Right atrium auricular region (tissue), 2 donors: ENCODE results near the gene RD3L. TPM values are rescaled to one million over a fixed set of nuclear protein-coding genes. Genes with fewer than 3 reads are reported as not detected.

Experiments
- DNase-seq: peaks from one replicate; pipeline ENCODE4 v3.0.0-alpha.2; 2019; ENCODE audit warnings: low spot score
- H3K27ac ChIP-seq, 2 donors: fragments of 200-600 bp; sonication (generic); 1 replicate in 1 of 2; 2 replicates in 1 of 2; pipeline ENCODE4 v1.5.1; 2016 to 2019
- H3K27me3 ChIP-seq, 2 donors: fragments of 200-600 bp; sonication (generic); one replicate each; pipeline versions ENCODE4 v1.5.1 to v1.6.0; 2017 to 2019
- H3K36me3 ChIP-seq: fragments of 200-600 bp; sonication (generic); one replicate; pipeline ENCODE4 v1.5.1; 2016
- H3K4me1 ChIP-seq, 2 donors: fragments of 200-600 bp; sonication (generic); one replicate each; pipeline versions ENCODE4 v1.5.1 to v1.6.0; 2017 to 2019
- H3K4me3 ChIP-seq, 2 donors: fragments of 200-600 bp; sonication (generic); 1 replicate in 1 of 2; 2 replicates in 1 of 2; pipeline ENCODE4 v1.5.1; 2017 to 2019; ENCODE audit warnings: mild to moderate bottlenecking in 1 of 2, moderate library complexity in 1 of 2
- H3K9me3 ChIP-seq, 2 donors: fragments of 200-600 bp; sonication (generic); one replicate each; pipeline ENCODE4 v1.5.1; 2019
- total RNA-seq, 2 donors: library from RNA; depleted of rRNA; stranded (reverse); fragments of >200 nt; gene quantifications; one replicate each; pipeline ENCODE4 v1.1.0, GENCODE V29; 2016
- TF ChIP-seq, protein P1 (sequence below), 2 donors: fragments of 200-600 bp; sonication (generic); IDR thresholded peaks; one replicate each; pipeline ENCODE4 v1.5.1; 2019; ENCODE audit warnings: antibody characterized with exemption in 2 of 2

RD3L gene
- total RNA-seq, 2 donors from 2014 or later: 7.6 to 25.2 TPM

DNA sequence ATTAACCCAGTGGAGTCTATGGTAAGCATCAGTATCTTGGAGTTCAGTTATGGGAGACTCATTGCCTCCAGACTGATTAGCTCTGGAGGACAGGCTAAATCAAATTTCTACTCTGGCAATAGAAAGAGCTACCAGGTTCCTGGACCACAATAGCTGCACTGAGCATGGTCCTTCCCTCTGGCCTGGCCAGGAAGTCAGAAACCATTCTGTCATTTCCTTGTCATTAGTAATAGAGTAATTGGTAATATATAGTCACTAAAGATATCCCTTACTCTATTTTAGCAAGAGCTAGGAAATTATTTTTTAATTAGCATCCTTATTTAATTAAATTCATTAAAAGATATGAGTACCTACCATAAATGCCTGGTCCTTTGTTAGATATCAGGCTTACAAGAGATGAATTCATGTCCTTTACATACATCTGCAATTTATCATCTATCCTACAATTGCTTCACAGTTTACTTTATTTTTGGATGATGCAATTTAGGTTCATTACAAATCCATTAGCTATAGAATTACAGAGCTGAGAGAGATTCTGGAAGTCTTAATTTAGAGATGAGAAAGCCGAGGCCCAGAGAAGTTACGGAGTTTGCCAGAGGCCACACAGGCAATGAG, 37.7 kb downstream of the RD3L start:
- Histone ChIP-seq H3K9me3 (no peaks in the 10 kb centered on the region), H3K4me1 (peaks cover 0 to 7% of the 10 kb centered on the region in 2 donors), H3K27ac (no peak overlapping the region), H3K36me3 (no peaks in the 10 kb centered on the region), H3K27me3 (no peaks in the 10 kb centered on the region), H3K4me3 (no peak overlapping the region)
- no peak for DNase-seq
- TF ChIP-seq, protein P1, sequence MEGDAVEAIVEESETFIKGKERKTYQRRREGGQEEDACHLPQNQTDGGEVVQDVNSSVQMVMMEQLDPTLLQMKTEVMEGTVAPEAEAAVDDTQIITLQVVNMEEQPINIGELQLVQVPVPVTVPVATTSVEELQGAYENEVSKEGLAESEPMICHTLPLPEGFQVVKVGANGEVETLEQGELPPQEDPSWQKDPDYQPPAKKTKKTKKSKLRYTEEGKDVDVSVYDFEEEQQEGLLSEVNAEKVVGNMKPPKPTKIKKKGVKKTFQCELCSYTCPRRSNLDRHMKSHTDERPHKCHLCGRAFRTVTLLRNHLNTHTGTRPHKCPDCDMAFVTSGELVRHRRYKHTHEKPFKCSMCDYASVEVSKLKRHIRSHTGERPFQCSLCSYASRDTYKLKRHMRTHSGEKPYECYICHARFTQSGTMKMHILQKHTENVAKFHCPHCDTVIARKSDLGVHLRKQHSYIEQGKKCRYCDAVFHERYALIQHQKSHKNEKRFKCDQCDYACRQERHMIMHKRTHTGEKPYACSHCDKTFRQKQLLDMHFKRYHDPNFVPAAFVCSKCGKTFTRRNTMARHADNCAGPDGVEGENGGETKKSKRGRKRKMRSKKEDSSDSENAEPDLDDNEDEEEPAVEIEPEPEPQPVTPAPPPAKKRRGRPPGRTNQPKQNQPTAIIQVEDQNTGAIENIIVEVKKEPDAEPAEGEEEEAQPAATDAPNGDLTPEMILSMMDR (IDR thresholded peaks at IDR 0.05): no peak

DNA sequence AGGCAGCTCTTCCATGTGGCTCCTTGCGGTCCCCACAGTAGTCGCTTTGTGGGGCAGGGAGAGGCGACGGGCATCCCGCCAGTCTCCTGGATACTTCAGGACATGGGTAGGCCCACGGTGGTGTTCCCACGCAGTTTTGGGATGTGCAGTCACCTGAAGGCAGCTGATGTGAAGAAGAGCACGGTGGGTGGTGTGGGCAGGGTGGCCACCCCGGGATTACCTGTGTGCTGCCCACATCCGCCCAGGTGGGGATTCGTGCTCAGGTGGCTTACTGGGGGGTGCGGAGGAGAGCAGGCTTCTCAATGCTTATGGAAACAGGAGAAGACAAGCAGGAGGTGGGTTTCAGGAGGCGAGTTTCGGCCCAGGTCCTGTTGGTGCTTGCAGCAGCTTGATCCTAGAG, 42.5 kb downstream of the RD3L start:
- Histone ChIP-seq H3K4me1 (peaks cover 0 to 4% of the 10 kb centered on the region in 2 donors), H3K27ac (no peak overlapping the region), H3K9me3 (no peaks in the 10 kb centered on the region), H3K27me3 (no peaks in the 10 kb centered on the region), H3K4me3 (no peak overlapping the region), H3K36me3 (no peaks in the 10 kb centered on the region)
- TF ChIP-seq, protein P1 (IDR thresholded peaks at IDR 0.05): no peak
- DNase-seq: no peak

DNA sequence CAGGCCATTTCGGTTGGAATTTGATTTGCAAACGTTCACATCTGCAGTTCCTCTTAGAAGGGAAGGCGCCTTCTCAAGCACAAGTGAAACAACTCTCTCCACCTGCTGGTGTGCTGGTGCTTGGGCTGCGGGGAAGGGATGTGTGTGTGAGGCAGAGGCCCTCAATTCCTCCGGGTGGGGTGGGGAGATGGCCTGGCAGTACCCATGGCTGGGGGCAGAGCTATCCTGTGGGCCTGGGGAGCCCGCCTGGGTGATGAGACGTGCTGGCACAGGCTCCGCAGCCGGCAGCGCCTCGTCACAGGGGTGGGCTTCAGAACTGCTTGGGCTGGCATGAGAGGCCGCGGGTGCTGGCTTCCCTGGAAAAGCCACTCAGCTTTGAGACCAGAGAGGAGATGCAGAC, 43.0 kb downstream of the RD3L start:
- no peak overlapping the region for H3K27ac ChIP-seq
- H3K9me3 ChIP-seq: no peaks in the 10 kb centered on the region
- no peaks in the 10 kb centered on the region for H3K27me3 ChIP-seq
- no peaks in the 10 kb centered on the region for H3K36me3 ChIP-seq
- H3K4me3 ChIP-seq: no peak overlapping the region
- TF ChIP-seq, protein P1 (IDR thresholded peaks at IDR 0.05): no peak
- H3K4me1 ChIP-seq: peaks cover 0 to 4% of the 10 kb centered on the region in 2 donors
- DNase-seq: no peak

DNA sequence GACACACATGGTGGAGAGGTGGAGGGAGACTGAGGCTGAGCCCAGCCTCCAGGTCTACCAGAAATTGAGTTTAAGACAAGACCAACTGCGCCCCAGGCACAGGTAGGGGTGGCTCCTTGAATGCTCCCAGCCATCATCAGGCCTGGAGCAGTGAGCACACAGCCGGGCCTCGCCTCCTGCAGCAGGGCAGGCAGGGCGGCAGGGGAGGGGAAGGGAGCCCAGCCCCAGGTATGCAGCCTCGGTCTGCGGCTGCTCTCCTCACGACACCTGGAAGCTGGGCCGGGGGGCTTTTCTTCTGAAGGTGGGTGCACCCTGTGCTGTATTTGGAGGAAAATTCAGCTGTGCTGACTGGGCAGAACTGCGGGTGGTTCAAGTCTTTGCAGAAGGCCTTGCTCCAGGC, 43.6 kb downstream of the RD3L start:
- no peaks in the 10 kb centered on the region for H3K9me3 ChIP-seq
- no peaks in the 10 kb centered on the region for H3K36me3 ChIP-seq
- TF ChIP-seq, protein P1 (IDR thresholded peaks at IDR 0.05): no peak
- no peak for DNase-seq
- H3K27ac ChIP-seq: no peak overlapping the region
- peaks cover 0 to 4% of the 10 kb centered on the region in 2 donors for H3K4me1 ChIP-seq
- H3K4me3 ChIP-seq: no peak overlapping the region
- H3K27me3 ChIP-seq: no peaks in the 10 kb centered on the region

DNA sequence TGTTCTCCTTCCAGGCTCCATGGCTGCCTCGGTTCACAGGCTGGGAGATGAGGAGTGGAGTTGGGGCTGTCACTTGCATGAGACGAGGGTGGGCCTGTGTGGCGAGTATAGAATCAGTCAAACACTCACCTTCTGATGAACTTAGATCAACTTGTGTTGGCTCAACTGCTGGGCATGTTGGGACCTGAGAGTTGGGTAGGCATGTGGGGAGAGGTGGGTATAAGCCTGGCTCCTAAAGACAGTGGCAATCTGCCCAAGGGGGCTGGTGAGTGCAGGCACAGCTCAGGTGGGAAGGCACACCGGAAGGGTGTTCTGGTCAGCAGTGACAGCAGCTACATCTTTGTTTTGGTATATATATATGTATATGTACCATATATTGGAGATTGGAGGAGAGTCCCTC, 44.1 kb downstream of the RD3L start:
- no peak overlapping the region for H3K4me3 ChIP-seq
- no peak for DNase-seq

More for the DNA sequence above, 44.1 kb downstream of the RD3L start:
- Histone ChIP-seq H3K27ac (no peak overlapping the region), H3K36me3 (no peaks in the 10 kb centered on the region), H3K27me3 (no peaks in the 10 kb centered on the region), H3K4me1 (peaks cover 0 to 4% of the 10 kb centered on the region in 2 donors), H3K9me3 (no peaks in the 10 kb centered on the region)
- TF ChIP-seq, protein P1 (IDR thresholded peaks at IDR 0.05): no peak
